ENCODE measurements around the gene ARHGAP29. TPM values are rescaled to one million over a fixed set of nuclear protein-coding genes. Genes with fewer than 3 reads are reported as not detected.
"Not testable (repeated sequence)": the region's sequence is repeated elsewhere in the genome, so short reads cannot be mapped to it uniquely, and the experiment has no call there.

ARHGAP29 gene
- total and polyA plus RNA-seq, 5 donors from 2014 or later: not detected

- no peaks in the 10 kb centered on the region for H3K27me3 ChIP-seq (ENCODE audit: control insufficient read depth, insufficient read depth, low read length)
- DNase-seq: no peak
- no peak overlapping the region for H3K4me3 Mint-ChIP-seq
- H3K4me3 ChIP-seq (ENCODE audit: low read depth, low read length): no peak overlapping the region
- ATAC-seq (ENCODE audit: low read depth in 2 of 2): no peak
- no peak overlapping the region for H3K27ac Mint-ChIP-seq
- H3K27ac ChIP-seq (ENCODE audit: insufficient read depth, low read length, poor library complexity, severe bottlenecking): no peak overlapping the region
- H3K36me3 ChIP-seq (ENCODE audit: control insufficient read depth, insufficient read depth, low read length): no peaks in the 10 kb centered on the region
- no peaks in the 10 kb centered on the region for H3K36me3 Mint-ChIP-seq
- no peaks in the 10 kb centered on the region for H3K4me1 ChIP-seq (ENCODE audit: control insufficient read depth, insufficient read depth, low read length, poor library complexity, severe bottlenecking)
- no peaks in the 10 kb centered on the region for H3K4me1 Mint-ChIP-seq
- H3K9me3 Mint-ChIP-seq: peaks cover 0 to 2% (median 0%) of the 10 kb centered on the region in 7 donors
- H3K9me3 ChIP-seq (ENCODE audit: control insufficient read depth in 2 of 2, low read length in 2 of 2): no peaks in the 10 kb centered on the region
- peaks cover under 1% of the 10 kb centered on the region for H3K27me3 Mint-ChIP-seq
Observed at GRCh38 chr1:94160811-94161210, 76.6 kb downstream of the ARHGAP29 start.

- ATAC-seq (ENCODE audit: low read depth in 2 of 2): no peak
Observed at GRCh38 chr1:94156096-94156625, 81.2 kb downstream of the ARHGAP29 start.

GRCh38 chr1:94154989-94155388, 82.4 kb downstream of the ARHGAP29 start:
- Mint-ChIP-seq H3K9me3 (peaks cover 0 to 4% (median 0%) of the 10 kb centered on the region in 7 donors), H3K27ac (no peak overlapping the region), H3K4me3 (no peak overlapping the region), H3K4me1 (no peaks in the 10 kb centered on the region), H3K36me3 (no peaks in the 10 kb centered on the region), H3K27me3 (peaks cover 5% of the 10 kb centered on the region)
- no peaks in the 10 kb centered on the region for H3K36me3 ChIP-seq (ENCODE audit: control insufficient read depth, insufficient read depth, low read length)
- H3K27me3 ChIP-seq (ENCODE audit: control insufficient read depth, insufficient read depth, low read length): no peaks in the 10 kb centered on the region
- ATAC-seq (ENCODE audit: low read depth in 2 of 2): no peak
- H3K27ac ChIP-seq (ENCODE audit: insufficient read depth, low read length, poor library complexity, severe bottlenecking): no peak overlapping the region
- no peaks in the 10 kb centered on the region for H3K4me1 ChIP-seq (ENCODE audit: control insufficient read depth, insufficient read depth, low read length, poor library complexity, severe bottlenecking)
- no peak for DNase-seq
- H3K4me3 ChIP-seq (ENCODE audit: low read depth, low read length): no peak overlapping the region
- no peaks in the 10 kb centered on the region for H3K9me3 ChIP-seq (ENCODE audit: control insufficient read depth in 2 of 2, low read length in 2 of 2)

More at GRCh38 chr1:94156096-94156625, 81.2 kb downstream of the ARHGAP29 start:
- H3K4me3 Mint-ChIP-seq: no peak overlapping the region
- no peaks in the 10 kb centered on the region for H3K36me3 Mint-ChIP-seq
- Histone ChIP-seq H3K36me3 (ENCODE audit: control insufficient read depth, insufficient read depth, low read length) (no peaks in the 10 kb centered on the region), H3K4me3 (ENCODE audit: low read depth, low read length) (no peak overlapping the region), H3K27ac (ENCODE audit: insufficient read depth, low read length, poor library complexity, severe bottlenecking) (no peak overlapping the region), H3K4me1 (ENCODE audit: control insufficient read depth, insufficient read depth, low read length, poor library complexity, severe bottlenecking) (no peaks in the 10 kb centered on the region), H3K27me3 (ENCODE audit: control insufficient read depth, insufficient read depth, low read length) (no peaks in the 10 kb centered on the region), H3K9me3 (ENCODE audit: control insufficient read depth in 2 of 2, low read length in 2 of 2) (no peaks in the 10 kb centered on the region)
- H3K27ac Mint-ChIP-seq: no peak overlapping the region
- H3K9me3 Mint-ChIP-seq: peaks cover 0 to 4% (median 0%) of the 10 kb centered on the region in 7 donors
- H3K4me1 Mint-ChIP-seq: no peaks in the 10 kb centered on the region
- DNase-seq: no peak
- peaks cover 5% of the 10 kb centered on the region for H3K27me3 Mint-ChIP-seq

GRCh38 chr1:94153133-94153532, 84.3 kb downstream of the ARHGAP29 start:
- DNase-seq: no peak
- H3K4me1 Mint-ChIP-seq: no peaks in the 10 kb centered on the region
- no peak for ATAC-seq (ENCODE audit: low read depth in 2 of 2)

GRCh38 chr1:94149166-94149565, 88.2 kb downstream of the ARHGAP29 start:
- DNase-seq; ATAC-seq (ENCODE audit: low read depth in 2 of 2); H3K4me1 Mint-ChIP-seq; H3K9me3 ChIP-seq (ENCODE audit: control insufficient read depth in 2 of 2, low read length in 2 of 2); H3K4me3 Mint-ChIP-seq; H3K36me3 ChIP-seq (ENCODE audit: control insufficient read depth, insufficient read depth, low read length); H3K9me3 Mint-ChIP-seq; H3K27ac Mint-ChIP-seq; H3K4me3 ChIP-seq (ENCODE audit: low read depth, low read length); H3K36me3 Mint-ChIP-seq; H3K27me3 ChIP-seq (ENCODE audit: control insufficient read depth, insufficient read depth, low read length); H3K27ac ChIP-seq (ENCODE audit: insufficient read depth, low read length, poor library complexity, severe bottlenecking); H3K27me3 Mint-ChIP-seq; H3K4me1 ChIP-seq (ENCODE audit: control insufficient read depth, insufficient read depth, low read length, poor library complexity, severe bottlenecking): not testable (repeated sequence)

More at GRCh38 chr1:94153133-94153532, 84.3 kb downstream of the ARHGAP29 start:
- Histone ChIP-seq H3K27me3 (ENCODE audit: control insufficient read depth, insufficient read depth, low read length) (no peaks in the 10 kb centered on the region), H3K4me3 (ENCODE audit: low read depth, low read length) (no peak overlapping the region), H3K36me3 (ENCODE audit: control insufficient read depth, insufficient read depth, low read length) (no peaks in the 10 kb centered on the region), H3K4me1 (ENCODE audit: control insufficient read depth, insufficient read depth, low read length, poor library complexity, severe bottlenecking) (no peaks in the 10 kb centered on the region), H3K9me3 (ENCODE audit: control insufficient read depth in 2 of 2, low read length in 2 of 2) (no peaks in the 10 kb centered on the region), H3K27ac (ENCODE audit: insufficient read depth, low read length, poor library complexity, severe bottlenecking) (no peak overlapping the region)
- Mint-ChIP-seq H3K27ac (no peak overlapping the region), H3K27me3 (peaks cover 5% of the 10 kb centered on the region), H3K4me3 (no peak overlapping the region), H3K36me3 (no peaks in the 10 kb centered on the region), H3K9me3 (peaks cover 0 to 2% (median 0%) of the 10 kb centered on the region in 7 donors)

GRCh38 chr1:94146273-94146672, 91.1 kb downstream of the ARHGAP29 start:
- Histone ChIP-seq H3K9me3 (ENCODE audit: control insufficient read depth in 2 of 2, low read length in 2 of 2) (no peaks in the 10 kb centered on the region), H3K27me3 (ENCODE audit: control insufficient read depth, insufficient read depth, low read length) (no peaks in the 10 kb centered on the region), H3K4me1 (ENCODE audit: control insufficient read depth, insufficient read depth, low read length, poor library complexity, severe bottlenecking) (no peaks in the 10 kb centered on the region), H3K27ac (ENCODE audit: insufficient read depth, low read length, poor library complexity, severe bottlenecking) (no peak overlapping the region), H3K36me3 (ENCODE audit: control insufficient read depth, insufficient read depth, low read length) (no peaks in the 10 kb centered on the region), H3K4me3 (ENCODE audit: low read depth, low read length) (no peak overlapping the region)
- Mint-ChIP-seq H3K4me1 (no peaks in the 10 kb centered on the region), H3K27ac (no peak overlapping the region), H3K4me3 (no peak overlapping the region), H3K36me3 (no peaks in the 10 kb centered on the region), H3K9me3 (peaks cover 0 to 1% (median 0%) of the 10 kb centered on the region in 7 donors), H3K27me3 (no peaks in the 10 kb centered on the region)
- ATAC-seq (ENCODE audit: low read depth in 2 of 2) (no peak), DNase-seq (no peak)

GRCh38 chr1:94144836-94145235, 92.5 kb downstream of the ARHGAP29 start:
- H3K9me3 Mint-ChIP-seq: peaks cover 0 to 1% (median 0%) of the 10 kb centered on the region in 7 donors
- no peaks in the 10 kb centered on the region for H3K36me3 ChIP-seq (ENCODE audit: control insufficient read depth, insufficient read depth, low read length)
- no peak overlapping the region for H3K4me3 Mint-ChIP-seq
- DNase-seq: no peak
- no peak overlapping the region for H3K4me3 ChIP-seq (ENCODE audit: low read depth, low read length)
- H3K27me3 ChIP-seq (ENCODE audit: control insufficient read depth, insufficient read depth, low read length): no peaks in the 10 kb centered on the region
- H3K9me3 ChIP-seq (ENCODE audit: control insufficient read depth in 2 of 2, low read length in 2 of 2): no peaks in the 10 kb centered on the region
- no peak overlapping the region for H3K27ac ChIP-seq (ENCODE audit: insufficient read depth, low read length, poor library complexity, severe bottlenecking)
- no peaks in the 10 kb centered on the region for H3K36me3 Mint-ChIP-seq
- no peaks in the 10 kb centered on the region for H3K27me3 Mint-ChIP-seq
- no peak for ATAC-seq (ENCODE audit: low read depth in 2 of 2)
- no peaks in the 10 kb centered on the region for H3K4me1 Mint-ChIP-seq
- H3K4me1 ChIP-seq (ENCODE audit: control insufficient read depth, insufficient read depth, low read length, poor library complexity, severe bottlenecking): no peaks in the 10 kb centered on the region
- no peak overlapping the region for H3K27ac Mint-ChIP-seq

- Mint-ChIP-seq H3K36me3 (no peaks in the 10 kb centered on the region), H3K4me1 (no peaks in the 10 kb centered on the region), H3K9me3 (peaks cover 0 to 4% (median 0%) of the 10 kb centered on the region in 7 donors), H3K27ac (no peak overlapping the region), H3K4me3 (no peak overlapping the region), H3K27me3 (no peaks in the 10 kb centered on the region)
- DNase-seq: no peak
- Histone ChIP-seq H3K9me3 (ENCODE audit: control insufficient read depth in 2 of 2, low read length in 2 of 2) (no peaks in the 10 kb centered on the region), H3K4me3 (ENCODE audit: low read depth, low read length) (no peak overlapping the region), H3K4me1 (ENCODE audit: control insufficient read depth, insufficient read depth, low read length, poor library complexity, severe bottlenecking) (no peaks in the 10 kb centered on the region), H3K27ac (ENCODE audit: insufficient read depth, low read length, poor library complexity, severe bottlenecking) (no peak overlapping the region), H3K36me3 (ENCODE audit: control insufficient read depth, insufficient read depth, low read length) (no peaks in the 10 kb centered on the region), H3K27me3 (ENCODE audit: control insufficient read depth, insufficient read depth, low read length) (no peaks in the 10 kb centered on the region)
- ATAC-seq (ENCODE audit: low read depth in 2 of 2): no peak
Observed at GRCh38 chr1:94143809-94144176, 93.6 kb downstream of the ARHGAP29 start.
